ENCODE results near the gene IL1R2.

The IL1R2 gene

DNA sequence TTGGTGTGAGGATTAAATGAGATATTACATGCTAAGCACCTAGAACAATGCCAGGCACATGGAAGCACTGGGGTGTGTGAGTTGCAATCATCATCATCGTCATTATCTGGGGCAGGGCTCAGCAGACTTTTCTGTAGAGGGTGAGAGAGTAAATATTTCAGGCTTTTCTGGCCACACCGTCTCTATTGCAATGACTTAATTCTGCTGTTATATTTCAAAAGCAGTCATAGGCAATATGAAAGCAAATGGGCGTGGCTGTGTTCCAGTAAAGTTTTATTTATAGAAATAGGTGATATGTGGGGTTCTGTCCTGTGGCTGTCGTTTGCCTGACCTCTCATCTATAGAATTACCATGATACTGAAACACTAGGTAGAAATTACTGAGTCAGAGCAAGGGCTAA is 60.6 kb downstream of the IL1R2 start:
- no peaks in the 10 kb centered on the region for H3K79me2 ChIP-seq (ENCODE audit: control insufficient read depth, insufficient read depth, low read length)
- H4K5ac ChIP-seq (ENCODE audit: low read length), result no peak overlapping the region
- no peak overlapping the region for H3K4me2 ChIP-seq (ENCODE audit: low read length)
- no peaks in the 10 kb centered on the region for H3K36me3 ChIP-seq (ENCODE audit: control insufficient read depth, insufficient read depth, low read length)
- H2BK120ac ChIP-seq (ENCODE audit: low read depth, low read length), result no peak overlapping the region
- H2AK5ac ChIP-seq (ENCODE audit: low read length), result no peak overlapping the region
- H3K79me1 ChIP-seq (ENCODE audit: low read length), result no peaks in the 10 kb centered on the region
- no peak overlapping the region for H3K9ac ChIP-seq (ENCODE audit: low read length)
- H3K4ac ChIP-seq (ENCODE audit: low read depth, low read length), result no peak overlapping the region
- H3K27ac ChIP-seq (ENCODE audit: low read depth, low read length), result no peak overlapping the region
- DNase-seq, result no peak
- no peak overlapping the region for H2BK5ac ChIP-seq (ENCODE audit: low read length)
- WGBS (ENCODE audit: extremely low coverage, insufficient coverage, low lambda C conversion rate), result no CpG with 5 or more reads among the region's 4 CpGs
- H4K8ac ChIP-seq (ENCODE audit: low read depth, low read length), result no peak overlapping the region
- H3K18ac ChIP-seq (ENCODE audit: low read length), result no peak overlapping the region
- H2BK15ac ChIP-seq (replicated peaks; ENCODE audit: low read depth), result no peak overlapping the region
- H3K23ac ChIP-seq (ENCODE audit: low read length), result no peak overlapping the region
- no peak overlapping the region for H3K56ac ChIP-seq (ENCODE audit: low read length)
- H3K4me1 ChIP-seq (ENCODE audit: control insufficient read depth, low read depth, low read length), result no peaks in the 10 kb centered on the region
- H3K4me3 ChIP-seq (ENCODE audit: low read length), result no peak overlapping the region
- no peaks in the 10 kb centered on the region for H3K27me3 ChIP-seq (ENCODE audit: insufficient read depth, low read length, poor library complexity)

DNA sequence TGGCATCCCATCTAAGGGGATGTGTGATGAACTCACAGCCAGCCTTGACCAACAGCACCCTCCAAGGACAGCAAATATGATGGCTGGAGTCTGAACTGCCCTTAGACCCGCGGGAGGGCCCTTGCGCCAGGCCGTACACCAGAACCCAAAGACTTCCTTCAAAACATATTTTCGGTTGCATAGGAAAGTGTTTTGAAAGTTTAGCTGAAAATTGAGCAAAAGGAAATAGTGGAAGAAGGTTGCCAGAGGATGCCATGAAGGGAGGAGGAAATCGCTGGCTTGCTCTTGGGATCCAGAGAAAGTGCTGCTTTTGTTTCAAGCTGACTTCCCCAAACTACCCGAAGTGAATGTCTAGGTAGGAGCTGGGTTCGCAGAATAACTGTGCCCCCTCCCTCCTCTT is 61.3 kb downstream of the IL1R2 start:
- H2BK15ac ChIP-seq (replicated peaks; ENCODE audit: low read depth), result no peak overlapping the region
- H3K4me3 ChIP-seq (ENCODE audit: low read length), result no peak overlapping the region
- no peak overlapping the region for H3K56ac ChIP-seq (ENCODE audit: low read length)
- no peak overlapping the region for H4K8ac ChIP-seq (ENCODE audit: low read depth, low read length)
- H3K27ac ChIP-seq (ENCODE audit: low read depth, low read length), result no peak overlapping the region
- H3K9ac ChIP-seq (ENCODE audit: low read length), result no peak overlapping the region
- H4K5ac ChIP-seq (ENCODE audit: low read length), result no peak overlapping the region
- H3K27me3 ChIP-seq (ENCODE audit: insufficient read depth, low read length, poor library complexity), result no peaks in the 10 kb centered on the region
- H2BK5ac ChIP-seq (ENCODE audit: low read length), result no peak overlapping the region
- H2BK120ac ChIP-seq (ENCODE audit: low read depth, low read length), result no peak overlapping the region
- no peak overlapping the region for H3K4me2 ChIP-seq (ENCODE audit: low read length)
- no peak overlapping the region for H3K23ac ChIP-seq (ENCODE audit: low read length)
- no peaks in the 10 kb centered on the region for H3K36me3 ChIP-seq (ENCODE audit: control insufficient read depth, insufficient read depth, low read length)
- no peaks in the 10 kb centered on the region for H3K79me1 ChIP-seq (ENCODE audit: low read length)
- no peaks in the 10 kb centered on the region for H3K4me1 ChIP-seq (ENCODE audit: control insufficient read depth, low read depth, low read length)
- no peak overlapping the region for H3K18ac ChIP-seq (ENCODE audit: low read length)
- no peak overlapping the region for H2AK5ac ChIP-seq (ENCODE audit: low read length)
- no CpG with 5 or more reads among the region's 8 CpGs for whole genome bisulfite sequencing (ENCODE audit: extremely low coverage, insufficient coverage, low lambda C conversion rate)
- DNase-seq, result no peak
- H3K79me2 ChIP-seq (ENCODE audit: control insufficient read depth, insufficient read depth, low read length), result no peaks in the 10 kb centered on the region
- no peak overlapping the region for H3K4ac ChIP-seq (ENCODE audit: low read depth, low read length)

DNA sequence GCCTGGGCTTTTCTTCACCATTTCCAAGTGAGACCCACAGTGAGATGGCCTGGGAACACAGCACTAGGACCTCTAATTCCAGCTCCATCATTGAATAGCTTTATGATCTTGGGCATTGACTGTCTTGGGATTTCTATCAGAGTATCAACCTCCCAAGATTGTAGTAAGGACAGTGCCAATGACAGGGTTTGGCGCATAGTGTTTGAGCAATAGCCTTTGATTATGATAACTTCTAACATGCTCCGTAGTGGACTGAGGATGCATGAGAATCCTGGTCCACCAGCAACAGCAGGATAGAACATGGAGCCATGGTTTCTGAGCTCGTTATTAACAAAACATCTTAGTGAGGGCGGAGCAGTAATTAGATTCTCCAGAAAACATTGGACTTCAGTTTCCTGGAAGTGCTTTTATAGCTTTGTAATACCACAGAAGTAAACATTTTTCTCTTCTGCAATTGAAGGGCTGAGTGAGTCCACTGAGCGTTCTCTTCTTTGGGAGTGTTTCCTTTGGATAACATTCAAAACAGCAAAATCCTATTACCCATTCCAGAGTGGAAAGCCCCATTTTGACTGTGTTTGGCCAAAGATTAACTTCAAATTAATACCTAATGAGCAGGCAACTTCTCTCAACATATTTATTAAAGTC is 63.7 kb downstream of the IL1R2 start:
- H4K5ac ChIP-seq (ENCODE audit: low read length), result no peak overlapping the region
- H3K27ac ChIP-seq (ENCODE audit: low read depth, low read length), result no peak overlapping the region
- H3K27me3 ChIP-seq (ENCODE audit: insufficient read depth, low read length, poor library complexity), result no peaks in the 10 kb centered on the region
- no peak overlapping the region for H3K9ac ChIP-seq (ENCODE audit: low read length)
- H3K56ac ChIP-seq (ENCODE audit: low read length), result no peak overlapping the region
- H3K79me1 ChIP-seq (ENCODE audit: low read length), result no peaks in the 10 kb centered on the region
- H3K79me2 ChIP-seq (ENCODE audit: control insufficient read depth, insufficient read depth, low read length), result no peaks in the 10 kb centered on the region
- no peak overlapping the region for H3K4me2 ChIP-seq (ENCODE audit: low read length)
- no peak overlapping the region for H2BK120ac ChIP-seq (ENCODE audit: low read depth, low read length)
- H2BK5ac ChIP-seq (ENCODE audit: low read length), result no peak overlapping the region
- no peaks in the 10 kb centered on the region for H3K4me1 ChIP-seq (ENCODE audit: control insufficient read depth, low read depth, low read length)
- no peak overlapping the region for H2BK15ac ChIP-seq (replicated peaks; ENCODE audit: low read depth)
- no peaks in the 10 kb centered on the region for H3K36me3 ChIP-seq (ENCODE audit: control insufficient read depth, insufficient read depth, low read length)
- WGBS (ENCODE audit: extremely low coverage, insufficient coverage, low lambda C conversion rate), result no CpG with 5 or more reads among the region's 5 CpGs
- H4K8ac ChIP-seq (ENCODE audit: low read depth, low read length), result no peak overlapping the region
- H3K23ac ChIP-seq (ENCODE audit: low read length), result no peak overlapping the region
- no peak overlapping the region for H3K4me3 ChIP-seq (ENCODE audit: low read length)
- no peak overlapping the region for H2AK5ac ChIP-seq (ENCODE audit: low read length)
- DNase-seq, result no peak
- H3K4ac ChIP-seq (ENCODE audit: low read depth, low read length), result no peak overlapping the region
- no peak overlapping the region for H3K18ac ChIP-seq (ENCODE audit: low read length)

DNA sequence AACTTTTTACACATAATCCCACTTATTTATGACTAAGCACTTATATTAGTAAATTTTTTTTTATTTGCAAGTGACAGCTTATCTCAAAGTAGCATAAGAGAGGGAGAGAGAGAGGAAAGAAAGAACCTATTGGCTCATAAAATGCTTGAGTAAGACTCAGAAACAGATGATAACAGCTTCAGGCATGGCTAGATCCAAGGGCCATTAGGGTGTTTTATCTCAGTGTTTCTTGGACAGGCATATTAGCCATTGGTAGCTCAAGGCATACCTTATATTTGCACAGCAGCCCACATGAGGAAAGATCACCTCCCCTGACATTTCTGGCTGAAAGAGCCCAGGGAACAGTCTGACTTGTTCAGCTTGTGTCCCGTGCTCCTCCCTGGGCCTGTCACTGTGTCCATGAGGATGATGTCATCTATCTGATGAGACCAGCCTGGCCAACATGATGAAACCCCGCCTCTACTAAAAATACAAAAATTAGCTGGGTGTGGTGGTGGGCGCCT is 64.4 kb downstream of the IL1R2 start:
- Histone ChIP-seq H3K79me2 (ENCODE audit: control insufficient read depth, insufficient read depth, low read length) (no peaks in the 10 kb centered on the region), H3K56ac (ENCODE audit: low read length) (no peak overlapping the region), H3K4me2 (ENCODE audit: low read length) (no peak overlapping the region), H4K5ac (ENCODE audit: low read length) (no peak overlapping the region), H2BK15ac (replicated peaks; ENCODE audit: low read depth) (no peak overlapping the region), H4K8ac (ENCODE audit: low read depth, low read length) (no peak overlapping the region), H2AK5ac (ENCODE audit: low read length) (no peak overlapping the region), H3K4me1 (ENCODE audit: control insufficient read depth, low read depth, low read length) (no peaks in the 10 kb centered on the region), H3K9ac (ENCODE audit: low read length) (no peak overlapping the region), H3K36me3 (ENCODE audit: control insufficient read depth, insufficient read depth, low read length) (no peaks in the 10 kb centered on the region), H3K27me3 (ENCODE audit: insufficient read depth, low read length, poor library complexity) (no peaks in the 10 kb centered on the region), H3K23ac (ENCODE audit: low read length) (no peak overlapping the region), H3K4me3 (ENCODE audit: low read length) (no peak overlapping the region), H3K27ac (ENCODE audit: low read depth, low read length) (no peak overlapping the region), H3K79me1 (ENCODE audit: low read length) (no peaks in the 10 kb centered on the region), H3K18ac (ENCODE audit: low read length) (no peak overlapping the region), H3K4ac (ENCODE audit: low read depth, low read length) (no peak overlapping the region), H2BK5ac (ENCODE audit: low read length) (no peak overlapping the region), H2BK120ac (ENCODE audit: low read depth, low read length) (no peak overlapping the region)
- no peak for DNase-seq
- no CpG with 5 or more reads among the region's 3 CpGs for WGBS (ENCODE audit: extremely low coverage, insufficient coverage, low lambda C conversion rate)

DNA sequence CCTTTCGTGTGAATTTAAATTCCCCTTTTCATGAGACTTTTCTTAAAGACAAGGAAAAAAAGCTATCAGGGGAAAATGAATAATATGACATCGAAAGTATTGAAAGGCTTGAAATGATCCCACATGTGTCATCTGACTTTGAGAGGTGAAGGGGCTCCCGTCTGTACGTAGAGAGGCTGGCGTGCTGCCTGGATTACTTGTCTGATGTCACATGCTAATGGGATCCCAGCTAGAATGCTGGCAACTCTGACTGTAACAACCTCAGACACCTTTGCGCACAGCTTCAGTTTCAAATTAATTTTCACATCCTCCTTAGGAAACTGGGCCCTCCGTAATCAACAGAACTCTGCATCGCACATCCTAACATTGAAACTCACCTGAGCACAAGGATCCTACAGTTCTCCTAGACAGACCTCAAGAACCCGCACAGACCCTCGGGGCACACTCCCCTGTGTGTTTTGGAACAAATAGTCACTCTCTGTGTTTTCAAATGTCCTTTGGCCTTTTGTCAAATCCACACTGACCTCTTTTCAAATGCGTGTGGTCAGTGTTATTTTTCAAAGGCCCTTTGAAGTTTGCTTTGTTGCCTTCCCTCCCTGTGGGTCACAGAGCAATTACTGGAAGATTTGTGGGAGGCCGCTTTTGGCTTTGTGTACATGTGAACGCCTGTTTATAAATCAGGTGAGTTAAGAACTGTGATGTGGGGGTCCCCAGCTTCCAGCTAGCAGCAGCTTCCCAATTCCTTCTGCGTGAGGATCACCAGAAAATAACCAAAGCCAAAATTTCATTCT is 65.9 kb downstream of the IL1R2 start:
- DNase-seq, result no peak
- WGBS (ENCODE audit: extremely low coverage, insufficient coverage, low lambda C conversion rate), result no CpG with 5 or more reads among the region's 14 CpGs
- Histone ChIP-seq H3K27ac (ENCODE audit: low read depth, low read length) (no peak overlapping the region), H3K4ac (ENCODE audit: low read depth, low read length) (no peak overlapping the region), H3K4me3 (ENCODE audit: low read length) (no peak overlapping the region), H2BK5ac (ENCODE audit: low read length) (no peak overlapping the region), H3K56ac (ENCODE audit: low read length) (no peak overlapping the region), H3K9ac (ENCODE audit: low read length) (no peak overlapping the region), H3K79me1 (ENCODE audit: low read length) (no peaks in the 10 kb centered on the region), H3K79me2 (ENCODE audit: control insufficient read depth, insufficient read depth, low read length) (no peaks in the 10 kb centered on the region), H2BK15ac (replicated peaks; ENCODE audit: low read depth) (no peak overlapping the region), H3K18ac (ENCODE audit: low read length) (no peak overlapping the region), H4K8ac (ENCODE audit: low read depth, low read length) (no peak overlapping the region), H3K23ac (ENCODE audit: low read length) (no peak overlapping the region), H4K5ac (ENCODE audit: low read length) (no peak overlapping the region), H2AK5ac (ENCODE audit: low read length) (no peak overlapping the region), H3K4me1 (ENCODE audit: control insufficient read depth, low read depth, low read length) (no peaks in the 10 kb centered on the region), H3K4me2 (ENCODE audit: low read length) (no peak overlapping the region), H2BK120ac (ENCODE audit: low read depth, low read length) (no peak overlapping the region), H3K36me3 (ENCODE audit: control insufficient read depth, insufficient read depth, low read length) (no peaks in the 10 kb centered on the region), H3K27me3 (ENCODE audit: insufficient read depth, low read length, poor library complexity) (no peaks in the 10 kb centered on the region)
